H1 (cell line): Measurements from ENCODE around the gene SLC7A7. TPM values are rescaled to one million over a fixed set of nuclear protein-coding genes. Genes with fewer than 3 reads are reported as not detected.

Source experiments
- RAD21 ChIP-seq, 2 experiments: IDR thresholded peaks in 1 of 2; conservative IDR thresholded peaks in 1 of 2; 2 replicates each; pipeline ENCODE4 v1.6.1; 2011; ENCODE audit warnings: low read depth in 2 of 2, low read length in 2 of 2, improper control_type of control experiment in 1 of 2, inconsistent platforms in 1 of 2, mild to moderate bottlenecking in 1 of 2, moderate library complexity in 1 of 2
- SP1 ChIP-seq: IDR thresholded peaks from 2 replicates; pipeline ENCODE4 v1.6.1; 2011; ENCODE audit warnings: low read depth, low read length
- polyA plus RNA-seq, 7 experiments: library from polyadenylated mRNA; depleted of rRNA in 3 of 7; stranded (reverse) in 5 of 7; unstranded in 2 of 7; fragments of >200 nt in 5 of 7; fragments of 200-250 nt in 2 of 7; gene quantifications; 1 replicate in 5 of 7; 2 replicates in 1 of 7; 4 replicates in 1 of 7; pipeline versions ENCODE4 v1.2.1 to v1.2.3, GENCODE V29; 2011 to 2013; ENCODE audit warnings: missing spikeins in 2 of 7, mixed read lengths in 2 of 7
- total RNA-seq: library from RNA; stranded (reverse); fragmentation: NEBNext Ultra II Directional; extraction: Animal tissue kit (Norgen Biotek cat#: 25700); gene quantifications from 2 replicates; pipeline ENCODE4 v1.2.1, GENCODE V29; 2021

The SLC7A7 gene
- total and polyA plus RNA-seq, 2 of the 8 experiments (the other 6 are each of a cell fraction or from before 2014, with no cell fraction given), result 5.8 to 14.9 TPM

DNA sequence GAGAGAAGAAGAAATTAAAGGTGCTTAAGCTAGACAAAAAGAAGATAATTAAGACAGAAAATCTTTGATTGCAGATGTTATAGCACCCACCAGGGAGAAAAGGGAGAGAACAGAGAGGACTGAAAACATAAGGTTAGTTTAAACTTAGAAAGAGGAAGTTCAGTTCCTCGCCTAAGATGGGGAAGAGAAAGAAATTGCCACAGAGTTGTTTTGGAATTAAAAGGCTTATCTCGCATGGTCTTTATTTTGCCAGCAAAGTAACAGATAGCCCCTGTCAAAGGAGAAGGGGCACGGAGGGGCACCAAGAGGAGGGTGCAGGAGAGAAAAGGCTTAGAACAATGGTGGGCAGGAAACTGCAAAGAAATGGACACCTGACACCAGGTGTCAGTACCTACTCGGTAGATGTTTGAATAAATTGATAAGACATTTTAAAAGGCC lies 66.6 kb downstream of the SLC7A7 start (continued):
- no peak for TF ChIP-seq RAD21 (IDR thresholded peaks at IDR 0.05 in 1 of 2, conservative IDR thresholded peaks at IDR 0.05 in 1 of 2; ENCODE audit: low read depth in 2 of 2, low read length in 2 of 2)
- no peak for TF ChIP-seq SP1
